GM12873 (cell line): ENCODE results near the gene ANO10.

ENCODE experiments used
- TF ChIP-seq, protein P1 (sequence below): IDR thresholded peaks from 2 replicates; pipeline ENCODE4 v1.5.1; 2012; ENCODE audit warnings: low read depth, mild to moderate bottlenecking, moderate library complexity, low read length, control low read depth; ENCODE audit not compliant: insufficient read depth; ENCODE audit errors: missing control alignments

Gene ANO10

DNA sequence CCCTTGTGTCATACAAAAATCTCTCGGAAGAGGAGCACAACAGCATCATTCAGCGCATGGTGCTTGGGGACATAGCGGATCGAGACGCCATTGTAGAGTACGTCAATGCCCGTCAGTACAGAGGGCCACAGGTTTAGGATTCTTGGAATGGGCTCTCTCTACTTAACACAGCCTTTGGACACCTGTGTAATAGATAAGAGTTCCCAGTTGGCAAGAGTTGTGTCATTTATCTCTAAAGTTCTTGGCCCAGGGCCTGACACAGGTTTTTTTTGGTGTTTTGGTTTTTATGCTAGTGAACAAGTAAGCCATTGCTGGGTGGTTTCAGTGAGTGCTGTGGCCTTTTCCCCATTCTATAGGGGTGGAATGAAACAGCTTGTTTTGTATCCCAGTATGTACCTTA lies 281.4 kb downstream of the ANO10 start:
- TF ChIP-seq, protein P1, sequence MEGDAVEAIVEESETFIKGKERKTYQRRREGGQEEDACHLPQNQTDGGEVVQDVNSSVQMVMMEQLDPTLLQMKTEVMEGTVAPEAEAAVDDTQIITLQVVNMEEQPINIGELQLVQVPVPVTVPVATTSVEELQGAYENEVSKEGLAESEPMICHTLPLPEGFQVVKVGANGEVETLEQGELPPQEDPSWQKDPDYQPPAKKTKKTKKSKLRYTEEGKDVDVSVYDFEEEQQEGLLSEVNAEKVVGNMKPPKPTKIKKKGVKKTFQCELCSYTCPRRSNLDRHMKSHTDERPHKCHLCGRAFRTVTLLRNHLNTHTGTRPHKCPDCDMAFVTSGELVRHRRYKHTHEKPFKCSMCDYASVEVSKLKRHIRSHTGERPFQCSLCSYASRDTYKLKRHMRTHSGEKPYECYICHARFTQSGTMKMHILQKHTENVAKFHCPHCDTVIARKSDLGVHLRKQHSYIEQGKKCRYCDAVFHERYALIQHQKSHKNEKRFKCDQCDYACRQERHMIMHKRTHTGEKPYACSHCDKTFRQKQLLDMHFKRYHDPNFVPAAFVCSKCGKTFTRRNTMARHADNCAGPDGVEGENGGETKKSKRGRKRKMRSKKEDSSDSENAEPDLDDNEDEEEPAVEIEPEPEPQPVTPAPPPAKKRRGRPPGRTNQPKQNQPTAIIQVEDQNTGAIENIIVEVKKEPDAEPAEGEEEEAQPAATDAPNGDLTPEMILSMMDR, result no peak

DNA sequence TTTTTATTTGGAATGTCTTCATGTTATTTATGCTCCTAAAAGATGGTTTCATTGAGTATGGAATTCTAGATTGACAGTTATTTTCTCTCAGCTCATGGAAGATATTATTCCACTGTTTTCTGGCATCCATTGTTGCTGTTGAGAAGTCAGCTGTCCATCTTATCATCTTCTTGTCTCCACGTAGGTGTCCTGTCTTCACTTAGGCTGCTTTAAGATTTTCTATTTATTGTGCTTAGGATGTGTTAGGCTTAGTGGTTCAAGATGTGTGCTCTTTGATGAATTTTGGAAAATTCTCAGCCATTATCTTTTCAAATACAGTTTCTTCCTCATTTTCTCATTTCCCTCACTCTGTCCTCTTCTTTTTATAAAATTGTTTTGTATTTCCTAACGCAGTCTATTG lies 283.5 kb downstream of the ANO10 start:
- TF ChIP-seq, protein P1, result no peak

DNA sequence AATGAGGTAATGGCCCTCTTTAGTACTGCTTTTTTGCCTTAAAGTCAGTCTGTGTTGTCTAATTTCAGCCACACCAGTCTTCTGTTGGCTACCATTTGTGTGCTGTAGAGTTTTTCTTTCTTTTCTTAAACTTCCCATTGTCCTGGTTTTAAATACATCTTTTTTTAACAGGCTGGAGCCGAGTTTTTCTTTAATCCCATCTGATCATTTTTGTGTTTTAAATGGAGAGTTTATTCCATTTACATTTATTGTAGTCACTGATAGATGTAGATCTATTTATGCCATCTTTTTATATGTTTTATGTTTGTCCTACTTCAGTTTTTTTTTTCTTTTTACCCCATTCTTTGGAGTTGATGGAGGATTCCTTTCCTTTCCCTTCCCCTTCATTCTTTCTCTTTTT lies 286.0 kb downstream of the ANO10 start:
- TF ChIP-seq, protein P1, result no peak

DNA sequence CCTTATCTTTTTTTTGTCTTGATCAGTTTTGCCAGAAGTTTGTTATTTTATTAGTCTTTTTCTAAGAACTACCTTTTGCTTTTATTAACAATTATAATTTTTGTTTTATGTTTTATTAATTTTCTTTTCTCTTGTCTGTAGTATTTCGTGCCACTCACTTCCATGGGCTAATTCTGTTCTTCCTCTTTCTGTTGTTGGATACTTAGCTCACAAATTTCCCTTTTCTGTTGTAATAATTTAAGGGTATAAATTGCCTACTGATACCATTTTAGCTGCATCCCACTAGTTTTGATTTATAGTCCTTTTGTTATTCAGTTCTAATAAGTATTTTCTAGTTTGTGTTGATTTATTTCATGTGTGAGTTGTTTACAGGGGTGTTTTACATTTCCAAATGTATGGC lies 286.8 kb downstream of the ANO10 start:
- TF ChIP-seq, protein P1, result no peak

DNA sequence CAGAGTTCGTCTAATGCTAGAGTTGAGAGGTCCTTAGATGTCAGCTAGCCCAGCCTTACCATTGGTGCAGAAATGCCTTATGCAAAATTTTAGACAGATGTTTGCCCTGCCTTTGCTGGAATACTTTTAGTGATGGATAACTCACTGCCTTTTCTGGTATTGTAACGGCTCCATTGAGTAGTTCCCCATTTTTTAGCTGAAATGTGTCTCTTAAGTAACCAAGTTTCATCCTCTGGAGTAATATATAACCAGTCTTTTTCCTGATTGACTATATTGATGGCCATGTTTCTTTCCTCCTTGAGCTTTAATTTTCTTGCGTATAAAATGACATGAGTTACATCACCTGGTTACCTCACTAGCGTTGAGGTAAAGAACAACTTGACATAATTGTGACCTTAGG lies 290.4 kb downstream of the ANO10 start:
- TF ChIP-seq, protein P1, result no peak

DNA sequence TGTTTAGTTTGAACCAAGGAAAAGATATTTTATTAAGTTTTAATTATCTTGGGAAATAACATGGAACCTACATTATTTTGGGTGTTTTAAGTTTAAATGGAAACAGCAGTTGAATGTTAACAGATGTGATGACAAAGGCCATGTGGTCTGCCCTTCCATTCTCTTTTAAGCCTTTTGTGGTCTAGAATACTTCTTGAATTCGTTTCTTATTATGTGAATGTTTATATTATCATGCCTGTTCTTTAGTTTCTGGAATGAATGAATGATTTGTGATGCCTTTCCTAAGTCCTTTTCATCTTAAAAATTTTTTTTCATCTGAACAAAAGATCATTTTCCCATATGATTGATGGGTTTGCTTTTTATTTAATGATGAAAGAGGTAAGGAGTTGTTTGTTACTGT lies 290.8 kb downstream of the ANO10 start:
- TF ChIP-seq, protein P1, result no peak

DNA sequence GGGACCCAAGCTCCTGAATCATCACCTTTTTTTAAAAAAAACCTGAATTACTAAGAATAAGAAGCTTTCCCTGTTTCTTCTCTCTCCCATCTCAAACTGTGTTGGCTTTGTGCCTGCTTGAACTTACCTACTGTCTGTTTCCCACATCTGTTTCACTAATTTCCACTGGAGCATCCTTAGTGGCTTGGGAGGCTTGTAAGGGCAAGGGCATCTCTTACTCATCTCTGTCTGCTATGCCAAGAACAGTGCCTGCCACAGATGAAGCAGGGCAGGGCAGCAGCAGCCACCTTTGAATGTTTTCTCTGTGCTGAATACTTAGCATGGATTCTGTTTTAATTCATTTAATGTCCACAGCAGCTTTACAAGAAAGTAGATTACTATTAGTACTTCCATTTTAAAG lies 293.2 kb downstream of the ANO10 start:
- TF ChIP-seq, protein P1, result no peak

DNA sequence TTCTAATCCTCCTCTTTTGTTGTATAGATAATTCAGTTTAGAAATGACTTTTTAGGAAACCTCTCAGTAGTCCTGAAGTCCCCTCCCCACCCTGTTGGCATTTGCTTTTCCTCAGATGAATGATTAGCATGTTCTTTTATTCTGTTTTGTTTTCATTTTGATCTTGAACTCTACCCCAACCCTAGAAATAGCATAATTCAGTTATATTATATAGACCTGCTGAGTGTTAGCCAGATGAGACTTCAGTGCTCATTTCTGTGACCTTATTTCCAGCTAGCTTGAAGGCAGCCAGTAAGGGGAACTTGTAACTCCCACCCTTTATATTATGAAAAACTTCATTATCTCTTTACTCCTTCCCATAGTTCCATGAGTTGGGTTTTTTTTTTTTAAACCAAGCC lies 294.2 kb downstream of the ANO10 start:
- TF ChIP-seq, protein P1, result no peak
